GM12892 (cell line): Measurements from ENCODE around the gene FN1.

Experiments used
- POLR2A ChIP-seq: IDR thresholded peaks from 2 replicates; pipeline ENCODE4 v1.6.1; 2011; ENCODE audit warnings: low read depth, low read length, control low read depth
- POLR2AphosphoS5 ChIP-seq: IDR thresholded peaks from 2 replicates; pipeline ENCODE4 v1.6.1; 2011; ENCODE audit warnings: low read depth, low read length, control low read depth
- TAF1 ChIP-seq: IDR thresholded peaks from 2 replicates; pipeline ENCODE4 v1.6.1; 2011; ENCODE audit warnings: low read depth, mild to moderate bottlenecking, control low read depth, low read length, borderline replicate concordance

DNA sequence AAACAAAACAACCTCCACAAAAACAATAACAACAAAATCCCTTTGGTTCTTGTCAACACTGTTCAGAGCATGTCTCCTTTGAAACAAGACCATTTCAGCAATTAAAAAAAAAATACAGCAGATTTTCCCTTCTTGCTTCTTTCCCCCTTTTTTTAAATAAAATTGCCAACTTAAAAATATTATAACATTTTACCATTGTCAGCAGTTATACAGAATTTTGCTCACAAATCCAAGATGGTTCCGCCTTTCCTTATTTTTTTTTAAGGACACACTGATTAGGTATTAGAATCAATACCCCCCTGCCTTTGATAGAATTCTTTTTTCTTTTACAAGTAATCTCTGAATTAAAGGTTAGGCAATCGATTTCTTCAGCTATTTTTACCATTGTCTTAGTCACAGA, 48.7 kb upstream of the FN1 start:
- no peak for TF ChIP-seq POLR2AphosphoS5
- TF ChIP-seq TAF1, result no peak
- no peak for TF ChIP-seq POLR2A
